Breast epithelium (tissue), 3 donors: ENCODE measurements around the gene RNF7.

Source experiments
- POLR2A ChIP-seq: fragments of 450-650 bp; IDR thresholded peaks from one replicate; pipeline ENCODE4 v1.6.1; 2016; ENCODE audit warnings: antibody characterized with exemption, mild to moderate bottlenecking, moderate library complexity
- POLR2AphosphoS5 ChIP-seq, 3 donors: sonication (generic); formaldehyde crosslinking; IDR thresholded peaks; one replicate each; pipeline ENCODE4 v1.6.1; 2017; ENCODE audit warnings: antibody characterized with exemption in 3 of 3
- TF ChIP-seq, protein P1 (sequence below), 3 donors: fragments of 450-650 bp; IDR thresholded peaks; one replicate each; pipeline ENCODE4 v1.5.1; 2016 to 2017; ENCODE audit warnings: antibody characterized with exemption in 3 of 3, mild to moderate bottlenecking in 3 of 3, moderate library complexity in 3 of 3

DNA sequence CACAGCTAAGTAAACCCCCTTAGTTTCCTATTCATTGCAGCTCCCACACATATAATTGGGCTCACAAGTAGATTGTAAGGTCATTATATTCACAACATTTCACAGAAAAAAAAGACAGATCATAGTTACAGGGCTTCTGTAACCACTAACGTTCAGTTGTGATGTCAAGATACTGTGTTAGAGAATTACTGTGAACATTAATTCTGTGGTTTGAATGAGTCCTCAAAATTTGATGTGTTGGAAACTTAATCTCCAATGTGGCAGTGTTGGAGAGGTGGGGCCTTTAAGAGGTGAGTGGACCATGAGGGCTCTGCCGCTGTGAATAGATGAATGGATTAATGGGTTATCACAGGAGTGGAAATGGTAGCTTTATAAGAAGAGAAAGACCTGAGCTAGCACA is 46.4 kb downstream of the RNF7 start:
- TF ChIP-seq, protein P1, sequence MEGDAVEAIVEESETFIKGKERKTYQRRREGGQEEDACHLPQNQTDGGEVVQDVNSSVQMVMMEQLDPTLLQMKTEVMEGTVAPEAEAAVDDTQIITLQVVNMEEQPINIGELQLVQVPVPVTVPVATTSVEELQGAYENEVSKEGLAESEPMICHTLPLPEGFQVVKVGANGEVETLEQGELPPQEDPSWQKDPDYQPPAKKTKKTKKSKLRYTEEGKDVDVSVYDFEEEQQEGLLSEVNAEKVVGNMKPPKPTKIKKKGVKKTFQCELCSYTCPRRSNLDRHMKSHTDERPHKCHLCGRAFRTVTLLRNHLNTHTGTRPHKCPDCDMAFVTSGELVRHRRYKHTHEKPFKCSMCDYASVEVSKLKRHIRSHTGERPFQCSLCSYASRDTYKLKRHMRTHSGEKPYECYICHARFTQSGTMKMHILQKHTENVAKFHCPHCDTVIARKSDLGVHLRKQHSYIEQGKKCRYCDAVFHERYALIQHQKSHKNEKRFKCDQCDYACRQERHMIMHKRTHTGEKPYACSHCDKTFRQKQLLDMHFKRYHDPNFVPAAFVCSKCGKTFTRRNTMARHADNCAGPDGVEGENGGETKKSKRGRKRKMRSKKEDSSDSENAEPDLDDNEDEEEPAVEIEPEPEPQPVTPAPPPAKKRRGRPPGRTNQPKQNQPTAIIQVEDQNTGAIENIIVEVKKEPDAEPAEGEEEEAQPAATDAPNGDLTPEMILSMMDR (IDR thresholded peaks at IDR 0.05), result no peak
- TF ChIP-seq POLR2A (no peak), POLR2AphosphoS5 (IDR thresholded peaks at IDR 0.05) (no peak)
